Urinary bladder (tissue), 4 donors: Measurements from ENCODE around the gene CLEC11A. TPM values are rescaled to one million over a fixed set of nuclear protein-coding genes. Genes with fewer than 3 reads are reported as not detected.

ENCODE experiments used
- DNase-seq: peaks from one replicate; pipeline ENCODE4 v3.0.0-alpha.2; 2015; ENCODE audit errors: extremely low spot score
- H3K27ac ChIP-seq: one replicate; pipeline ENCODE4 v1.5.1; 2013; ENCODE audit warnings: low read depth, mild to moderate bottlenecking, moderate library complexity
- H3K36me3 ChIP-seq: one replicate; pipeline ENCODE4 v1.6.1; 2013; ENCODE audit warnings: mild to moderate bottlenecking, moderate library complexity; ENCODE audit not compliant: insufficient read depth
- H3K4me1 ChIP-seq: one replicate; pipeline ENCODE4 v1.6.1; 2013; ENCODE audit warnings: mild to moderate bottlenecking, moderate library complexity; ENCODE audit not compliant: insufficient read depth
- H3K4me3 ChIP-seq: one replicate; pipeline ENCODE4 v1.5.1; 2013; ENCODE audit warnings: low read depth, low read length
- WGBS: extraction: QIAGEN DNeasy Blood & Tissue Kit; methylation state at CpG from one replicate; pipeline ENCODE4 v1.1.7; 2013; 5-methylcytosine and 5-hydroxymethylcytosine counted together
- polyA plus RNA-seq: library from polyadenylated mRNA; stranded (reverse); fragments of 200-250 nt; gene quantifications from one replicate; pipeline ENCODE4 v1.2.3, GENCODE V29; 2013
- total RNA-seq: library from RNA; depleted of rRNA; stranded (reverse); fragments of >200 nt; gene quantifications from one replicate; pipeline ENCODE4 v1.2.3, GENCODE V29; 2014
- donor health status: healthy with polysubstance abuse.
- donor health status: healthy.

CLEC11A gene
- total and polyA plus RNA-seq, 2 donors, result 32.4 to 43.7 TPM

- whole genome bisulfite sequencing, result 70% methylated on average over 13 of the region's 13 CpGs
- Histone ChIP-seq H3K4me3 (no peak overlapping the region), H3K4me1 (no peaks in the 10 kb centered on the region), H3K27ac (no peak overlapping the region), H3K36me3 (no peaks in the 10 kb centered on the region)
- no peak for DNase-seq
Measured at GRCh38 chr19:50697414-50698124, 25.6 kb upstream of the CLEC11A start.

GRCh38 chr19:50701367-50701985 lies 21.7 kb upstream of the CLEC11A start:
- no peak overlapping the region for H3K4me3 ChIP-seq
- WGBS, result 89% methylated on average over 13 of the region's 13 CpGs
- no peaks in the 10 kb centered on the region for H3K4me1 ChIP-seq

GRCh38 chr19:50702158-50702870 lies 20.9 kb upstream of the CLEC11A start:
- H3K4me3 ChIP-seq, result no peak overlapping the region
- WGBS, result 72% methylated on average over 23 of the region's 23 CpGs
- H3K4me1 ChIP-seq, result no peaks in the 10 kb centered on the region
- no peaks in the 10 kb centered on the region for H3K36me3 ChIP-seq
- H3K27ac ChIP-seq, result no peak overlapping the region
- no peak for DNase-seq

More at GRCh38 chr19:50701367-50701985, 21.7 kb upstream of the CLEC11A start:
- DNase-seq, result no peak
- Histone ChIP-seq H3K36me3 (no peaks in the 10 kb centered on the region), H3K27ac (no peak overlapping the region)

GRCh38 chr19:50702871-50703829 lies 20.0 kb upstream of the CLEC11A start:
- WGBS, result 69% methylated on average over 47 of the region's 47 CpGs
- DNase-seq, result no peak
- no peak overlapping the region for H3K27ac ChIP-seq

GRCh38 chr19:50703915-50704796 lies 19.0 kb upstream of the CLEC11A start:
- H3K4me1 ChIP-seq, result no peaks in the 10 kb centered on the region
- no peak for DNase-seq
- no peaks in the 10 kb centered on the region for H3K36me3 ChIP-seq
- no peak overlapping the region for H3K27ac ChIP-seq
- 45% methylated on average over 22 of the region's 22 CpGs for WGBS
- no peak overlapping the region for H3K4me3 ChIP-seq

More at GRCh38 chr19:50702871-50703829, 20.0 kb upstream of the CLEC11A start:
- H3K4me1 ChIP-seq, result no peaks in the 10 kb centered on the region
- no peak overlapping the region for H3K4me3 ChIP-seq
- H3K36me3 ChIP-seq, result no peaks in the 10 kb centered on the region

- H3K4me1 ChIP-seq, result no peaks in the 10 kb centered on the region
- no peak for DNase-seq
- no peak overlapping the region for H3K27ac ChIP-seq
- no peak overlapping the region for H3K4me3 ChIP-seq
- H3K36me3 ChIP-seq, result no peaks in the 10 kb centered on the region
- WGBS, result 39% methylated on average over 9 of the region's 9 CpGs
Measured at GRCh38 chr19:50705422-50706019, 17.6 kb upstream of the CLEC11A start.

GRCh38 chr19:50706387-50706786 lies 16.8 kb upstream of the CLEC11A start:
- WGBS, result 67% methylated on average over 5 of the region's 5 CpGs
- no peak for DNase-seq
- Histone ChIP-seq H3K27ac (no peak overlapping the region), H3K36me3 (no peaks in the 10 kb centered on the region), H3K4me3 (no peak overlapping the region), H3K4me1 (no peaks in the 10 kb centered on the region)

- Histone ChIP-seq H3K27ac (no peak overlapping the region), H3K36me3 (no peaks in the 10 kb centered on the region), H3K4me3 (no peak overlapping the region), H3K4me1 (no peaks in the 10 kb centered on the region)
- no peak for DNase-seq
- 69% methylated on average over 12 of the region's 12 CpGs for WGBS
Measured at GRCh38 chr19:50708179-50708879, 14.8 kb upstream of the CLEC11A start.

GRCh38 chr19:50710094-50710493 lies 13.1 kb upstream of the CLEC11A start:
- no peak overlapping the region for H3K4me3 ChIP-seq
- no peaks in the 10 kb centered on the region for H3K36me3 ChIP-seq
- H3K27ac ChIP-seq, result no peak overlapping the region
- no peaks in the 10 kb centered on the region for H3K4me1 ChIP-seq
- no peak for DNase-seq
- 52% methylated on average over 10 of the region's 10 CpGs for WGBS

GRCh38 chr19:50710612-50711011 lies 12.6 kb upstream of the CLEC11A start:
- no peak for DNase-seq
- Histone ChIP-seq H3K4me1 (no peaks in the 10 kb centered on the region), H3K27ac (no peak overlapping the region), H3K4me3 (no peak overlapping the region), H3K36me3 (no peaks in the 10 kb centered on the region)
- 82% methylated on average over 5 of the region's 5 CpGs for WGBS

GRCh38 chr19:50711196-50711595 lies 12.0 kb upstream of the CLEC11A start:
- Histone ChIP-seq H3K4me3 (no peak overlapping the region), H3K4me1 (no peaks in the 10 kb centered on the region), H3K36me3 (no peaks in the 10 kb centered on the region), H3K27ac (no peak overlapping the region)
- 87% methylated on average over 11 of the region's 11 CpGs for WGBS
- no peak for DNase-seq

- whole genome bisulfite sequencing, result 85% methylated on average over 9 of the region's 9 CpGs
- no peak for DNase-seq
- Histone ChIP-seq H3K36me3 (no peaks in the 10 kb centered on the region), H3K27ac (no peak overlapping the region), H3K4me1 (no peaks in the 10 kb centered on the region), H3K4me3 (no peak overlapping the region)
Measured at GRCh38 chr19:50711805-50712204, 11.4 kb upstream of the CLEC11A start.
